Measurements from ENCODE around the gene GIGYF1.

GIGYF1 gene

DNA sequence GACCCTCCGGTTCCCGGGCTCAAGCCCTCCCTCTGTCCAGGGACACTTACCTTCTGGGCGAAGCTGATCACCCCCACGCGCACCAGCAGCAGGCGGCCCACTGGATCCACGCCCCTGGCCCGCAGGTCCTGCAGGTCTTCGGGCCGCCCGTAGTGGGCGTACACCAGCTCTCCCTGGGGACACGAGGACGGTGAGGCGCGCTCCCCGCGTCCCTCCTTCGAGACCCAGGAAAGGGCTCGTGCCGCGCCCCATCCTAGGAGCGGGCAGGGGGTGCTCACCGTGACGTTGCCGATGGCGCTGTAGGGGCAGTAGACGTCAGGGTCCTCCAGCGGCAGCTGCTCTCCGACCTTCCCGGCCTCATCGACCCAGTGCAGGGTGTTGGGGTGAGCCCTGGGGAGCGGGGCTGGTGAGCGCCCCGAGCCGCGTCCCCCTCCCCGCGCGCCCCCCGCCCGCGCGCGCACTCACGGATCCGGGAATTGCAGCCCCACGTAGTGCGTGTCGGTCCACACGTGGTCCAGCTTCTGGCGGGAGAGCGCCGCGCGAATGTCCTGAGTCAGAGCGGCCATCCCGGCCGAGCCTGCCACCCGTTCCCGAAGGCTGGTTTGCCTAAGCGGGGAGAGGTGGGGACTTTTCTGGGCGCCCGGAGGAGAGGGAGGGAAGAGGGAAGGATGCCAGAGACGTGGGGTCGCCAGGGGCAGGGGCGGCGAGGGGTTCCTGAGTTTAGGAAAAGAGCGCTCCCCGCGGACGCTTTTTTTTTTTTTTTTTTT lies 60.9 kb downstream of the GIGYF1 start:
- TF ChIP-seq, protein P1, sequence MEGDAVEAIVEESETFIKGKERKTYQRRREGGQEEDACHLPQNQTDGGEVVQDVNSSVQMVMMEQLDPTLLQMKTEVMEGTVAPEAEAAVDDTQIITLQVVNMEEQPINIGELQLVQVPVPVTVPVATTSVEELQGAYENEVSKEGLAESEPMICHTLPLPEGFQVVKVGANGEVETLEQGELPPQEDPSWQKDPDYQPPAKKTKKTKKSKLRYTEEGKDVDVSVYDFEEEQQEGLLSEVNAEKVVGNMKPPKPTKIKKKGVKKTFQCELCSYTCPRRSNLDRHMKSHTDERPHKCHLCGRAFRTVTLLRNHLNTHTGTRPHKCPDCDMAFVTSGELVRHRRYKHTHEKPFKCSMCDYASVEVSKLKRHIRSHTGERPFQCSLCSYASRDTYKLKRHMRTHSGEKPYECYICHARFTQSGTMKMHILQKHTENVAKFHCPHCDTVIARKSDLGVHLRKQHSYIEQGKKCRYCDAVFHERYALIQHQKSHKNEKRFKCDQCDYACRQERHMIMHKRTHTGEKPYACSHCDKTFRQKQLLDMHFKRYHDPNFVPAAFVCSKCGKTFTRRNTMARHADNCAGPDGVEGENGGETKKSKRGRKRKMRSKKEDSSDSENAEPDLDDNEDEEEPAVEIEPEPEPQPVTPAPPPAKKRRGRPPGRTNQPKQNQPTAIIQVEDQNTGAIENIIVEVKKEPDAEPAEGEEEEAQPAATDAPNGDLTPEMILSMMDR (IDR thresholded peaks at IDR 0.05; ENCODE audit: low read depth, low read length) = peak; percentile 10
- TF ChIP-seq POLR2A (IDR thresholded peaks at IDR 0.05; ENCODE audit: extremely low read depth, insufficient read length) (no peak), MYC (IDR thresholded peaks at IDR 0.05; ENCODE audit: low read depth, low read length) (no peak; the same call in 1 of the 2 replicates)
- TF ChIP-seq, protein P2, sequence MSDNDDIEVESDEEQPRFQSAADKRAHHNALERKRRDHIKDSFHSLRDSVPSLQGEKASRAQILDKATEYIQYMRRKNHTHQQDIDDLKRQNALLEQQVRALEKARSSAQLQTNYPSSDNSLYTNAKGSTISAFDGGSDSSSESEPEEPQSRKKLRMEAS (IDR thresholded peaks at IDR 0.05; ENCODE audit: low read depth, low read length) = 0 out of 2 replicates have a peak, but pooled peaks have one; percentile 15
- peak; percentile 66 for DNase-seq (ENCODE audit: low read depth)
- peak overlapping the region; percentile 36 for H3K4me3 ChIP-seq (ENCODE audit: low read depth, low read length)

DNA sequence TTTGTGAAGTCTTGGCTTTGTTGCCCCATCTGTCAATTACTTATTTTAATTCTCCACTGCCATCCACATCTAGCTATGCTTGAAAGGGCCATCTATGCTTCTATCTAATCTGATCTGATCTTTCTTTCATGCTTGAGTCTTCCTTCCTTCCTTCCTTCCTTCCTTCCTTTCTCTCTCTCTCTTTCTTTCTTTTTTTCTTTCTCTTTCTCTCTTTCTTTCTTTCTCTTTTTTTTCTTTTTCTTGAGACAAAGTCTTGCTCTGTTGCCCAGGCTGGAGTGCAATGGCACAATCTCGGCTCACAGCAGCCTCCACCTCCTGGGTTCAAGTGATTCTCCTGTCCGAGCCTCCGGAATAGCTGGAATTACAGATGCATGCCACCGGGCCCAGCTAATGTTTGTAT lies 64.0 kb downstream of the GIGYF1 start:
- DNase-seq (ENCODE audit: low read depth) = no peak
- no peak overlapping the region for H3K4me3 ChIP-seq (ENCODE audit: low read depth, low read length)
- TF ChIP-seq MYC (IDR thresholded peaks at IDR 0.05; ENCODE audit: low read depth, low read length) (no peak), POLR2A (IDR thresholded peaks at IDR 0.05; ENCODE audit: extremely low read depth, insufficient read length) (no peak)
- TF ChIP-seq, protein P1 (IDR thresholded peaks at IDR 0.05; ENCODE audit: low read depth, low read length) = no peak
- TF ChIP-seq, protein P2 (IDR thresholded peaks at IDR 0.05; ENCODE audit: low read depth, low read length) = no peak
